Breast epithelium (tissue), 4 donors: ENCODE data around the gene CA9. TPM values are rescaled to one million over a fixed set of nuclear protein-coding genes. Genes with fewer than 3 reads are reported as not detected.

Source experiments
- DNase-seq, 2 donors: peaks; one replicate each; pipeline ENCODE4 v3.0.0-alpha.2; 2019; ENCODE audit warnings: low spot score in 2 of 2
- H3K27ac ChIP-seq, 2 donors: fragments of 200-600 bp; sonication (generic) in 1 of 2; one replicate each; pipeline ENCODE4 v1.5.1; 2016 to 2019; ENCODE audit warnings: mild to moderate bottlenecking in 1 of 2
- H3K27me3 ChIP-seq, 2 donors: fragments of 200-600 bp; sonication (generic) in 1 of 2; one replicate each; pipeline versions ENCODE4 v1.5.1 to v1.6.0; 2017 to 2019; ENCODE audit warnings: control low read depth in 1 of 2, mild to moderate bottlenecking in 1 of 2
- H3K36me3 ChIP-seq: fragments of 200-600 bp; one replicate; pipeline ENCODE4 v1.5.1; 2019
- H3K4me1 ChIP-seq, 2 donors: fragments of 200-600 bp; sonication (generic); one replicate each; pipeline ENCODE4 v1.5.1; 2016 to 2019; ENCODE audit warnings: control low read depth in 1 of 2
- H3K4me3 ChIP-seq, 3 donors: fragments of 200-600 bp; sonication (generic); 1 replicate in 2 of 3; 2 replicates in 1 of 3; pipeline ENCODE4 v1.5.1; 2016 to 2019; ENCODE audit warnings: mild to moderate bottlenecking in 3 of 3, moderate library complexity in 2 of 3
- H3K9me3 ChIP-seq, 2 donors: fragments of 200-600 bp; sonication (generic) in 1 of 2; one replicate each; pipeline ENCODE4 v1.5.1; 2016 to 2019; ENCODE audit warnings: control low read depth in 1 of 2
- CTCF ChIP-seq, 3 donors: fragments of 450-650 bp; IDR thresholded peaks; one replicate each; pipeline ENCODE4 v1.5.1; 2016 to 2017; ENCODE audit warnings: antibody characterized with exemption in 3 of 3, mild to moderate bottlenecking in 3 of 3, moderate library complexity in 3 of 3
- POLR2A ChIP-seq: fragments of 450-650 bp; IDR thresholded peaks from one replicate; pipeline ENCODE4 v1.6.1; 2016; ENCODE audit warnings: antibody characterized with exemption, mild to moderate bottlenecking, moderate library complexity
- POLR2AphosphoS5 ChIP-seq, 3 donors: sonication (generic); formaldehyde crosslinking; IDR thresholded peaks; one replicate each; pipeline ENCODE4 v1.6.1; 2017; ENCODE audit warnings: antibody characterized with exemption in 3 of 3
- intact Hi-C: fragments of 100-400 bp; cut with DNase I; formaldehyde crosslinking; loops from one replicate; pipeline ENCODE4 v1.15.1; 2023; ENCODE audit warnings: low total_unique reads
- total RNA-seq, 3 donors: library from RNA; depleted of rRNA; stranded (reverse); fragments of >200 nt; gene quantifications; one replicate each; pipeline ENCODE4 v1.1.0, GENCODE V29; 2016

CA9 gene
- 1 to 10 TPM in 1 of 3 donors, under 1 TPM in 1, not detected in 1; 0.16 to 5.0 TPM for total RNA-seq

GRCh38 chr9:35673132-35674024 is at the start of gene CA9:
CA9 (plus strand) TSS chr9:35673928; CDS start chr9:35673960, 32 bp downstream.
- TF ChIP-seq POLR2A = no peak
- no peak for TF ChIP-seq CTCF (IDR thresholded peaks at IDR 0.05)
- no peak for TF ChIP-seq POLR2AphosphoS5 (IDR thresholded peaks at IDR 0.05)
- Histone ChIP-seq H3K27me3 (no peaks in the 10 kb centered on the region), H3K4me3 (no peak within 1 kb of the TSS), H3K9me3 (no peaks in the 10 kb centered on the region), H3K27ac (no peak within 1 kb of the TSS), H3K4me1 (peaks cover 0 to 4% of the 10 kb centered on the region in 2 donors), H3K36me3 (no peaks in the 10 kb centered on the region)
- DNase-seq = no peak
- intact Hi-C loops = no loop called here

- H3K4me3 ChIP-seq = no peak overlapping the region
- no peak for DNase-seq
- no peak overlapping the region for H3K27ac ChIP-seq
- intact Hi-C loops = no loop called here
- no peaks in the 10 kb centered on the region for H3K4me1 ChIP-seq
- H3K36me3 ChIP-seq = no peaks in the 10 kb centered on the region
- TF ChIP-seq POLR2AphosphoS5 (IDR thresholded peaks at IDR 0.05) (no peak), POLR2A (no peak), CTCF (IDR thresholded peaks at IDR 0.05) (no peak)
- no peaks in the 10 kb centered on the region for H3K27me3 ChIP-seq
- H3K9me3 ChIP-seq = no peaks in the 10 kb centered on the region
Measured at GRCh38 chr9:35627575-35627974, 46.2 kb upstream of the CA9 start.

DNA sequence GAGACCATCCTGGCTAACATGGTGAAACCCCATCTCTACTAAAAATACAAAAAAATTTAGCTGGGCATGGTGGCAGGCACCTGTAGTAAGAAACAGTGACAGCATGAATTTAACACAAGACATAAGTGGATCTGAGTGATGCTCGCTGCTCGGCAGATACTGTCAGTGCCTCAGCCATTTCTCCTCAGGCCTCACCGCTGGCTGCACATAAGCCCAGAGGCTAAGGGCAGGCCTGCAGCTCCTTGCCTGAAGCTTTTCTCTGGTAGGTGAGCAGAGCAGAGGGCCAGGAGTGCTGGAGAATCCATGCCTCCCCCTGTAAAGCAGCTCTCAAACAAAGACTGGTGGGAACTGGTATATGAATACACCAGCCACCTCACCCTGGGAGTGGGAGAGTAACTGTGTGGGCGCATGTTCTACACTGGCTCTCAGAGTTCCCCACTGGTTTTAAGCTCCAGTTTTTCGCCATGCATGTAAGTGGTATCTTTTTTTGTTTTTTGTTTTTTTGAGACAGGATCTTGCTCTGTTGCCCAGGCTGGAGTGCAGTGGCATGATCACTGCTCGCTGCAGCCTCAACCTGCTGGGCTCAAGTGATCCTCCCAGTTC is 45.2 kb upstream of the CA9 start:
- H3K4me3 ChIP-seq = no peak overlapping the region
- DNase-seq = no peak
- no peaks in the 10 kb centered on the region for H3K4me1 ChIP-seq
- TF ChIP-seq POLR2A = no peak
- TF ChIP-seq POLR2AphosphoS5 (IDR thresholded peaks at IDR 0.05) = no peak
- TF ChIP-seq CTCF (IDR thresholded peaks at IDR 0.05) = no peak
- no peaks in the 10 kb centered on the region for H3K27me3 ChIP-seq
- H3K36me3 ChIP-seq = no peaks in the 10 kb centered on the region
- H3K27ac ChIP-seq = no peak overlapping the region
- no peaks in the 10 kb centered on the region for H3K9me3 ChIP-seq
- intact Hi-C loops = no loop called here

DNA sequence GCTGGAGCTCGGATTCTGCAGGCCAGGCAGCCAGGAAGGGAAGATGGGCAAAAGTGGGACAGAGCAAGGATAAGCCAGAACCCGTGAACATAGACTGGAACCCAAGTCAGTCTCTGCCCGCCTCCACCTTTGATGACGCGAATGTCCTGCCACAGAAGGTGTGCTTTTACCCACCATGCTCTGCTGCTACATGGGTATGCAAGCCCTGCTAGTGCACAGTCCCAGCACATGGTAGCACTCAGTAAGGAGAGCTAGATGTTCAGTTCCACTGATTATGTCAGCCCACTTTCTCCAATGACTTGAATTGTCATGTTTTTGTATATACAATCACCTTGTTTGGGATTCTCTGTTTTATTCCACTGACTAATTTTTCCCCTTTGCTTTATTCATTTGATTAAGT is 44.1 kb upstream of the CA9 start:
- H3K27me3 ChIP-seq = no peaks in the 10 kb centered on the region
- H3K9me3 ChIP-seq = no peaks in the 10 kb centered on the region
- no peak overlapping the region for H3K27ac ChIP-seq
- TF ChIP-seq CTCF (IDR thresholded peaks at IDR 0.05) (no peak), POLR2A (no peak), POLR2AphosphoS5 (IDR thresholded peaks at IDR 0.05) (no peak)
- H3K4me1 ChIP-seq = no peaks in the 10 kb centered on the region
- DNase-seq = no peak
- no peak overlapping the region for H3K4me3 ChIP-seq
- no peaks in the 10 kb centered on the region for H3K36me3 ChIP-seq
- intact Hi-C loops = no loop called here

DNA sequence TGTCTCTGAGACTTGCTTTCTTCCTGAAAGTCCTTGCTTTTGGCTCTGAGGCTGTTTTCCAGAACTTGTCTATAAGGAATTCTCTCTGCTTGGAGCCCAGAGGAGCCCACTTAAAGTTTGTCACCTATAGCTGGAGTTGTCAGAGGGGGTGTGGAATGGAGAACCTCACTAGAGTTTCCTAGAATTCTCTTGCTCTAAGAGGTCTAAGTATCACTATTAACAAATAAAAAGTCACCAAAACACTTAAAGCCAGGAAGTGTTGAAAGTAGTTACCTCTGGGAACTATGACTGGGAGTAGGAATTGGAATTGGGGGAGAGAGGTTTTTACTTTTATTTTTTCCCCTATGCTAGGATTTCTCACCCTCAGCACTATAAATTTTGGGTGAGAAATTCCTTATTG is 38.0 kb upstream of the CA9 start:
- Histone ChIP-seq H3K4me1 (no peaks in the 10 kb centered on the region), H3K27ac (no peak overlapping the region), H3K36me3 (no peaks in the 10 kb centered on the region), H3K9me3 (no peaks in the 10 kb centered on the region), H3K4me3 (no peak overlapping the region), H3K27me3 (no peaks in the 10 kb centered on the region)
- DNase-seq = no peak
- TF ChIP-seq CTCF (IDR thresholded peaks at IDR 0.05) (no peak), POLR2AphosphoS5 (IDR thresholded peaks at IDR 0.05) (no peak), POLR2A (no peak)
- intact Hi-C loops = no loop called here
